NCI-H345 treated with DMSO at 0.1 percent for 48 hours (cell line): ENCODE data around the gene DHFR.
"Not testable (repeated sequence)": the region's sequence is repeated elsewhere in the genome, so short reads cannot be mapped to it uniquely, and the experiment has no call there.

Source experiments
- DNase-seq: peaks from one replicate; lab custom pipeline; 2025; ENCODE audit not compliant: unreplicated experiment; lab: John Stamatoyannopoulos, UW

Gene DHFR

GRCh38 chr5:80654391-80655230, at the start of gene DHFR, which contains the start of gene MSH3:
TSS of gene DHFR (minus strand) at chr5:80654983. CDS start at chr5:80654489, 494 bp downstream.
TSS of gene MSH3 (plus strand) at chr5:80654652. CDS start at chr5:80654728, 76 bp downstream.
- DNase-seq, result peak; percentile 76

GRCh38 chr5:80704221-80704620, 49.4 kb upstream of the DHFR start:
- DNase-seq, result no peak

DNA sequence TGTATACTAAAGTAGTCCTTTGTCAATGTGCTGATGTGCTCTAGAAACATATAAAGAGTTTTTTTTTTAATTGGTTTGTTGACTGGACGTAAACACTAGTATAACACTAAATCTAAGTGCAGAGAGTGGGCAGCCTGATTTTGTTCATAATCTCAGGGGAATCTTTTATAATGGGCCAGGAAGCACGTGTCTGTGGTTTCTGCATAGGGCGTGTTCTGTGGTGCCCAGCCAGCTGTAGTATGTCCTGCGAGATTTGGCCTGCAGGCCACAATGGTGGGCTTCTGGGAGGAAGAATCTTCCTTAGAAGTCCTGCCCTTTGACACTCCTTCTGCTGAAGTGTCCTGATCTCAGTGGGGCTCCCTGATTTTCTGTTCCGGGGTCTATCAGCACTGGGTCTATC, 49.0 kb upstream of the DHFR start:
- DNase-seq, result no peak

DNA sequence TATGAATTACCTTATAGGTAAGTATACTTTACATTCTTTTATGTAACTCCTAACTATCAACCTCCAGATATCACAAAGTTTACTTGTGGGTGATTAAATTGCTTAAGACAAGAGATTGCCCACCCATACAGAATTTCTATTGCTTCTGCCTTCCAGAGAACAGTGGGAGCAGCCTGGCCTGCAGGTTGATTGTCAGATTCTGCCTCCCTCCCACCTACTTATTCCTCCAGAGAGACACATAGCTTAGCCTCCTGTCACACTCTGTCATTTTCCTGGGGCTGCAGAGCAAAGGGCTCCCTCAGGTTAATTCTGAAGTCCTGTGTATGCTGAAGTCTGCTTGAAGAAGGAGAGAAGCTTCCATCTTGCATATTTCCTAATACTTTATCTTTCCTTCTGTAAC, 48.5 kb upstream of the DHFR start:
- no peak for DNase-seq

- DNase-seq, result no peak
These were observed 46.8 kb upstream of the DHFR start for GRCh38 chr5:80701597-80701996.

- no peak for DNase-seq
These were observed 43.6 kb upstream of the DHFR start for GRCh38 chr5:80698369-80698768.

- no peak for DNase-seq
These were observed 42.3 kb upstream of the DHFR start for GRCh38 chr5:80697100-80697499.

- no peak for DNase-seq
These were observed 41.7 kb upstream of the DHFR start for GRCh38 chr5:80696450-80696849.

GRCh38 chr5:80695666-80696065, 40.9 kb upstream of the DHFR start:
- DNase-seq, result no peak

- no peak for DNase-seq
These were observed 34.8 kb upstream of the DHFR start for GRCh38 chr5:80689627-80690026.

GRCh38 chr5:80688648-80689420, 34.1 kb upstream of the DHFR start:
- no peak for DNase-seq

DNA sequence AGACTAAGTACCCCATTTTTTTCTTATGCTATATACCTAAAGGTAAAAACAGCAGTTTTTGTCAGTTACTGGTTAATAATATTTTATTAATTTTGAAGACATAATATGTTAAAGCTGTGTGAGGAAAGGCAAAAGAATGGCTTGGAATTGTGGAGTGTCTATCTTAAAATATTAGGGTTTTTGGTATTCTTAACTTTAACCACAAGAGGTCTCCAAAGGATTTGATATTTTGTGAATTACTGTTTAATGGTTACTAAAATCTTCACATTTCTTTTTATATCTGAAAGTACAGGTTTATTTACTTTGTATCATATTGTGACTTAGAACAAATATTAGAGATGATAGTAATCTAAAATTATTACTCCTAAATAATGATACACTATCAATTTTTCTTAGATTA, 32.0 kb upstream of the DHFR start:
- no peak for DNase-seq

GRCh38 chr5:80676706-80677105, 21.9 kb upstream of the DHFR start:
- DNase-seq, result no peak

- DNase-seq, result no peak
These were observed 17.5 kb upstream of the DHFR start for GRCh38 chr5:80672140-80672736.

DNA sequence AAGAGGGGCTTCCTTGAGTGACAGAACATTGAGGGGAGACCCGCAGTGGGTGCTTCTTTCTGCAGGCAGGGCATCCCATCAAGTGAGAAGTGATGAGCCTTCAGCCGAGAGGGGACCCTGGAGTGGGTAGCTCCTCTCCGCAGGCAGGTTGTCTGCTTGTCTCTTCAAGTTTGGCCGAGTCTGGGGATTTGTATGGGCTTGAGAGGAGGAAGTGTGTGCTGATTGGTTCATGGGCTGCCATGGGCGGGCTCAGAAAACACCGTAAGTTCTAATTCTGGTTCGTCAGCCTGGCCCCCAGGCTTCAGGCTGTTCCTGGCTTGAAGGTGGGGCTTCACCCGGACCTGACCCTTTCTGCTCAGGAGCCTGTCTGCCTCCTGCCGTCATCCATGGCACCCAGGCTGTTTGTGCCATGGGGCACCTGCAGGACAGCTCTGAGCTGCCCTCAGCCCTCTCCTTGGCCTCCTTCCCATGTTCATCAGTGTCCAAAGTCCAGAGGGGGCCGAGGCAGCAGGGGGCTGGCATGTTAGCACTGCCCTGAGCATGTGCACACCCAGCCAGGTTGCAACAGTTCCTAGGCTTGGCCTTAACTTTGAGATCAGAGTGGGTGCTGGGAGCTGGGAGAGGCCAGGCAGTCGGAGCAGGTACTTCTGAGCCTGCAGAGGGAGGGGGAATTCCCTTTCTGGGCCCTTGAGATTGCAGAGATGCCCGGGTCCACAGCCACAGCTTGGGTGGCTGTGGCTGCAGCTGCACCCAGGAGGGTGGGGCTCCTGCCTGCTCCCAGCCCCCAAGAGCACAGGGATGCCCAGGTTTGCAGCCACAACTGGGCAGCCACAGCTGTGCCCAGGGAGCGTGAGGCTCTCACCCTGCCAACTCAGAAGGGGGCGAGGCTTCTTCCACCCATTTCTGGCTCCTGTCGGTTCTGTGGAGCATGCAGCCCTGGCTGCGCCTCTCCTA, 13.5 kb upstream of the DHFR start:
- DNase-seq, result no peak

DNA sequence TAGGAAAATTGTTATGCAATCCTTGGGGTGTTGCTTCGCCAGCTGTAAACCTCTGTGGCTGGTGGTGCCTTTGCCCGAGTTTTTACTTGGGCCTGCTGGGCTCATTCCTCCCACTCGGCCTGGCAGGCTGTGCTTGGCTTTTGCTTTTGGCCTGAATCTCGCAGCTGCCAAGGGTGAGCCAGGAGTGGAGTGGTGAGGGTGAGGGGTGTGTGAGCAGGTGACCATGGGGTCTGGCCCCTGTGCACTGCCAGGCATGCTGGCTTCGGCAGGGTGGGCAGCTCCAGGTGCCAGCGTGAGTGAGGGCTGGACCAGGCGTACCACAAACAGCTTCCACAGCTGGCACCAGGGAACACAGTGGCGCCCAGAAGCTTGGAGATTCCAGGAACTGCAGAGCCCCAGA, 12.6 kb upstream of the DHFR start:
- DNase-seq, result no peak

DNA sequence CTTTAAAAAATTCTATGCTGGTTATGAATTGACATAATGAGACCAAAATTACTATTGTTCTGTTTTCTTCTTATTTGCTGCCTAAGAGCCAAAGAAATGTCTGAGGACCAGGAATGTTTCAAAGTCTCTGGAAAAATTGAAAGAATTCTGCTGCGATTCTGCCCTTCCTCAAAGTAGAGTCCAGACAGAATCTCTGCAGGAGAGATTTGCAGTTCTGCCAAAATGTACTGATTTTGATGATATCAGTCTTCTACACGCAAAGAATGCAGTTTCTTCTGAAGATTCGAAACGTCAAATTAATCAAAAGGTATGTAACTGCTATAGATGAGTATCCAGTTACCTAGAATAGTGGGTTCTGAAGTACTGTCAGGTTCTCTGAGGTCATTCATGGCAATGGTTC, 10.3 kb upstream of the DHFR start:
- DNase-seq, result no peak

- DNase-seq, result no peak
These were observed 7.3 kb upstream of the DHFR start for GRCh38 chr5:80662108-80662507.

- not testable (repeated sequence) for DNase-seq
These were observed 5.9 kb upstream of the DHFR start for GRCh38 chr5:80660661-80661060.

DNA sequence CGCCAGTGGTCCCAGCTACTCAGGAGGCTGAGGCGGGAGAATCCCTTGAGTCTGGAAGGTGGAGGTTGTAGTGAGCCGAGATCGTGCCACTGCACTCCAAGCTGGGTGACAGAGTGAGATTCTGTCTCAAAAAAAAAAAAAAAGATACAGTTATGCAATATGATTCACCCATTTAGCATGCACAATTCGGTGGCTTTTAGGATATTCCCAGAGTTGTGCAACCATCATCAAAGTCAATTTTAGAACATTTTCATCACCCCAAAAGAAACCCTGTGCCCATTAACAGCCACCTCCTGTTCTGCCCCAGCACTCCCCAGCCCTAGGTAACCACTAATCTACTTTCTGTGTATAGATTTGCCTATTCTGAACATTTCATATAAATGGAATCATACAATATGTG, 4.3 kb upstream of the DHFR start:
- no peak for DNase-seq

- DNase-seq, result no peak
These were observed 1.6 kb upstream of the DHFR start for GRCh38 chr5:80656425-80656824.
